Skeletal muscle satellite cell (primary cell): Measurements from ENCODE around the gene CCDC73.
"Not testable (repeated sequence)": the region's sequence is repeated elsewhere in the genome, so short reads cannot be mapped to it uniquely, and the experiment has no call there.

Experiments used
- H3K27me3 ChIP-seq: 2 replicates; pipeline ENCODE4 v1.7.0; 2013; ENCODE audit warnings: low read length; ENCODE audit not compliant: control insufficient read depth, insufficient read depth
- H3K36me3 ChIP-seq: 2 replicates; pipeline ENCODE4 v1.7.0; 2013; ENCODE audit warnings: mild to moderate bottlenecking, control low read depth, low read length; ENCODE audit not compliant: insufficient read depth
- H3K4me1 ChIP-seq: 2 replicates; pipeline ENCODE4 v1.7.0; 2013; ENCODE audit warnings: low read length; ENCODE audit not compliant: control insufficient read depth, insufficient read depth
- H3K4me2 ChIP-seq: 2 replicates; pipeline ENCODE4 v1.7.0; 2013; ENCODE audit warnings: mild to moderate bottlenecking, low read length
- H3K4me3 ChIP-seq: 2 replicates; pipeline ENCODE4 v1.7.0; 2013; ENCODE audit warnings: low read length
- H3K9ac ChIP-seq: 2 replicates; pipeline ENCODE4 v1.7.0; 2013; ENCODE audit warnings: mild to moderate bottlenecking, low read depth, low read length, moderate library complexity
- H3K9me3 ChIP-seq: replicated peaks from 2 replicates; pipeline ENCODE4 v1.7.0; 2013; ENCODE audit warnings: mild to moderate bottlenecking, control low read depth, low read length

CCDC73 gene

DNA sequence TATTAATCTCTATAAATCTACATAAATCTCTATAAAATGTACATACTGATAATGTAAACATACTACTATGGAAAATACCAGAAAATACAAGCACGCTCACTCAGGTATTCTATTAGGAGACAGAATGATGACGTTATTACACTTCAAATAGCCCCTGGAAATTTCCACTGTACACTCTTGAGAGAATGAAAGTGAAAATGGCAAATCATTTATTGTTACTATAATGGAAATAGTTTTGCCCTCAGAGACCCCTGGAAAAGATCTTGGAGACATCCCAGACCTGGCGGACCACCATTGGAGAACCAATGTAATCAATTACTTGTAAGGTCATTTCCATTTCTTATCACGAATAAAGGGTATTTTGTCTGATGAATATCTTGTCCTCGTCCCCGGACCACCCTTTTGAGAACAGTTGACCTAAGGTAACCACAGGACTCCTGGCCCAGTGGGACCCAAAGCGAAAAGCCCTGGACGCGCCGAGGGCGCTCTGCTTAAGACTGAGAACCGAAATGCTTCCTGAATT, 34.8 kb upstream of the CCDC73 start:
- Histone ChIP-seq H3K4me3 (peak overlapping the region; percentile 64), H3K4me2 (peak overlapping the region; percentile 86), H3K27me3 (peaks cover 41% of the 10 kb centered on the region), H3K4me1 (peaks cover 5% of the 10 kb centered on the region), H3K36me3 (no peaks in the 10 kb centered on the region), H3K9ac (peak overlapping the region; percentile 17), H3K9me3 (no peaks in the 10 kb centered on the region)

- Histone ChIP-seq H3K4me2 (no peak overlapping the region), H3K4me1 (peaks cover 5% of the 10 kb centered on the region), H3K9ac (no peak overlapping the region), H3K27me3 (peaks cover 28% of the 10 kb centered on the region), H3K4me3 (no peak overlapping the region), H3K36me3 (no peaks in the 10 kb centered on the region), H3K9me3 (no peaks in the 10 kb centered on the region)
These were observed 32.8 kb upstream of the CCDC73 start for GRCh38 chr11:32827276-32827675.

DNA sequence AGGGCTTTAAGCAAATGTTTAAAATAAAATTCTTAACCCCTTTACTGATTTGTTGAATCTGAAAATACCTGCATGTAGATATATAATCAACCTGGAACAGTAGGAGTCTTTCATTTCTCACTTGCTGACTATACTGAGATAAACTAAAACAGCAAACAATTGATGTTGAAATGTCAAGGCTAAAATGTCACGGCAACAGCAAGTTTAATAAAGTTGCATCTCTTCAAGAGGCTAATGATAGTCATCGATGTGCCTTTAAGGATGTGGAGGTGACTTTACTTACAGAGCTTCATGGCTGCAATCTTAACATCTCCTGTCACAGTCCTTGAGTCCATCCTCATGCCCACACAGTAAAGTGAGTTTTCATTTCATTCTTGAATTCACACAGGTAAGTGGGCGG, 31.7 kb upstream of the CCDC73 start:
- no peak overlapping the region for H3K4me2 ChIP-seq

GRCh38 chr11:32823617-32824016, 29.2 kb upstream of the CCDC73 start:
- H3K4me3 ChIP-seq, H3K9ac ChIP-seq: not testable (repeated sequence)

More for the DNA sequence above, 31.7 kb upstream of the CCDC73 start:
- Histone ChIP-seq H3K36me3 (no peaks in the 10 kb centered on the region), H3K9me3 (no peaks in the 10 kb centered on the region), H3K9ac (no peak overlapping the region), H3K27me3 (peaks cover 24% of the 10 kb centered on the region), H3K4me3 (no peak overlapping the region), H3K4me1 (peaks cover 5% of the 10 kb centered on the region)

GRCh38 chr11:32821917-32822560, 27.6 kb upstream of the CCDC73 start:
- no peak overlapping the region for H3K9ac ChIP-seq
- H3K4me1 ChIP-seq: no peaks in the 10 kb centered on the region
- H3K36me3 ChIP-seq: no peaks in the 10 kb centered on the region
- no peaks in the 10 kb centered on the region for H3K27me3 ChIP-seq
- H3K9me3 ChIP-seq: no peaks in the 10 kb centered on the region
- no peak overlapping the region for H3K4me2 ChIP-seq
- no peak overlapping the region for H3K4me3 ChIP-seq

More at GRCh38 chr11:32823617-32824016, 29.2 kb upstream of the CCDC73 start:
- H3K4me1 ChIP-seq, H3K27me3 ChIP-seq, H3K36me3 ChIP-seq, H3K9me3 ChIP-seq, H3K4me2 ChIP-seq: not testable (repeated sequence)

DNA sequence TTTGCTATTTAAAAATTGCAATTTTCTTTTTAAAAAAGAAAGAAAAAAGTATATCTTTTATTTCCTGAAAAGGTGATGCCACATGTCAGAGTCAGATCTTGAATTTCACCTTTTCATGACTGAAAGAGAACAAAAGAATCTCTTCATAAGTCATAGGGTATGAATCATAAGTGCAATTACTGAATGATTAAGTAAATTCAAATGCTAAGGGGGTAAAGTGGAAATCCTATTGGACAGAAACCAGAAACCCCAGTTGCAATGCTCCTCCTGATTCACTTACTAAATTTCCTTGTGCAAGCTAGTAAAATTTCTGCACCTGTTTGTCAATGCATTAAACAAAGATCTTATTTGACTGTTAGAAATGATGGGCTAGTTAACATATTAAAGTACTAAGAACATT, 27.1 kb upstream of the CCDC73 start:
- Histone ChIP-seq H3K4me3 (no peak overlapping the region), H3K9ac (no peak overlapping the region), H3K4me2 (no peak overlapping the region), H3K27me3 (no peaks in the 10 kb centered on the region), H3K9me3 (no peaks in the 10 kb centered on the region), H3K36me3 (no peaks in the 10 kb centered on the region), H3K4me1 (no peaks in the 10 kb centered on the region)

- H3K36me3 ChIP-seq: no peaks in the 10 kb centered on the region
- no peaks in the 10 kb centered on the region for H3K27me3 ChIP-seq
- no peak overlapping the region for H3K4me2 ChIP-seq
- H3K4me1 ChIP-seq: no peaks in the 10 kb centered on the region
- no peaks in the 10 kb centered on the region for H3K9me3 ChIP-seq
- H3K9ac ChIP-seq: no peak overlapping the region
- H3K4me3 ChIP-seq: no peak overlapping the region
These were observed 26.0 kb upstream of the CCDC73 start for GRCh38 chr11:32820497-32820896.

DNA sequence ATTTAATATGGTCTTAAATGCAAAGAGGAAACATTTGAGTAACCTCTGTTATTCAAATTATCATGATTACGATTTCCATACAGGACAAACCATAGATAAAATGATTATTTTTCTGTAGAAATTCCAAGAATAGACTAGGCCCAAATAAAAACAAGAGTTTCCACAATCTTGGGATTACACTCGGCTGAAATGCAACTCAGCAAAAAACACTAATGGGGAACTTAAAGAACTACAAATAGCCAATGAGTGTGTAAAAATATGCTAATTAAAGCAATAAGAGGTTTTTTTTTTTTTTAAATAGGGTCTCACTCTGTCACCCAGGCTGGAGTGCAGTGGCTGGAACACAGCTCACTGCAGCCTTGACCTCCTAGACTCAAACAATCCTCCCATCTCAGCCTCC, 24.7 kb upstream of the CCDC73 start:
- no peak overlapping the region for H3K9ac ChIP-seq
- H3K4me1 ChIP-seq: no peaks in the 10 kb centered on the region
- no peak overlapping the region for H3K4me3 ChIP-seq
- H3K36me3 ChIP-seq: no peaks in the 10 kb centered on the region
- H3K4me2 ChIP-seq: no peak overlapping the region
- H3K9me3 ChIP-seq: no peaks in the 10 kb centered on the region
- H3K27me3 ChIP-seq: no peaks in the 10 kb centered on the region

GRCh38 chr11:32817852-32818183, 23.4 kb upstream of the CCDC73 start:
- Histone ChIP-seq H3K36me3 (no peaks in the 10 kb centered on the region), H3K9ac (no peak overlapping the region), H3K9me3 (no peaks in the 10 kb centered on the region)

DNA sequence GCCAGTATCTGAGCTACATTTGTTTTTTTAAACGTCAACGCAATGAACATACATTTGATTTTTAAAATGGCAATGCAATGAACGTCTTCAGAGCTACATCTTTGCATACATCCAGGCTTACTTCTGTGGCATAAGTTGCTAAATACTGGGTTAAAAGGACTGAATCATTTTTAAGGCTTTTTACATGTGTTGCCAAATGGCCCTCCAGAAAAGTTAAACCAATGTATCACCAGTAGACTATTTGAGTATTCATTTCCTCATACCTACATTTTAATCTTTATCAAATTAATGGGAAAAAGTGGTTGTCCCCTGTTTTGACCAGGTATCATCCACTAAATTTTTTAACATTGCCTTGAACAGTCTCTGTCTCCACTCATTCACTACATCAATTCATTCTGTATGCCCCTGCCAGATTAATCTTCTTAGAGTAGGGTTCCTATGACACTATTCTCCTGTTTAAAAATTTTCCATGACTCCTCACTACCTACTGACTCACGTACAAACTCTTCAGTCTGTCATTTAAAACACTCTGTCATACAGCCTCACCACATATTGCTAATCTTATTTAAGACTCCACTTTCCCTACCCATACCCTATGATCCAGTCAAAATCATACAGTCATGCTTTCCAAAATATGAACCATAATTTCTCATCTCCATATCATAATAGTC, 22.9 kb upstream of the CCDC73 start:
- H3K4me2 ChIP-seq: no peak overlapping the region
- H3K36me3 ChIP-seq: no peaks in the 10 kb centered on the region
- no peak overlapping the region for H3K9ac ChIP-seq
- H3K4me3 ChIP-seq: no peak overlapping the region
- H3K4me1 ChIP-seq: no peaks in the 10 kb centered on the region
- H3K9me3 ChIP-seq: no peaks in the 10 kb centered on the region
- H3K27me3 ChIP-seq: no peaks in the 10 kb centered on the region

More at GRCh38 chr11:32817852-32818183, 23.4 kb upstream of the CCDC73 start:
- Histone ChIP-seq H3K4me3 (no peak overlapping the region), H3K4me2 (no peak overlapping the region), H3K27me3 (no peaks in the 10 kb centered on the region), H3K4me1 (no peaks in the 10 kb centered on the region)

DNA sequence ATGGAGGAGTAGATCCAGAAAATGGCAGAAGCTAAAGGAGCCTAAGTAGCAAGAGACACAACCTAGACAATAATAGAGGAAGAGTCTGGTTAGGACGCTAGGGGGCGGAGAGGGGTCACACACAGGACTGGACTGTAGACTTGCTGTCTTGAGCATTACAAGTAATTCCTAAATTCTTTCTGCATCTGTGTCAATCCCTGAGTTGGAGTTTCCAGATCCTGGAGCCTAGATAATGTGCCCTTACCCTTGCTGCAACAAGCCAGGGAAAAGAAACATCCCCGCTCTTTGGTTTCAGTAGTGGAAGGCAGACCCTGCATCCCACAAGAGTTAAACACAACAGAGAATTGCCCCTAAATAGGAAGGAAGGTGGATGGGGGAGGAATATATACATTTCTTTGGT, 14.9 kb upstream of the CCDC73 start:
- Histone ChIP-seq H3K9me3 (no peaks in the 10 kb centered on the region), H3K4me3 (no peak overlapping the region), H3K4me2 (no peak overlapping the region), H3K36me3 (no peaks in the 10 kb centered on the region), H3K27me3 (no peaks in the 10 kb centered on the region), H3K4me1 (no peaks in the 10 kb centered on the region), H3K9ac (no peak overlapping the region)

DNA sequence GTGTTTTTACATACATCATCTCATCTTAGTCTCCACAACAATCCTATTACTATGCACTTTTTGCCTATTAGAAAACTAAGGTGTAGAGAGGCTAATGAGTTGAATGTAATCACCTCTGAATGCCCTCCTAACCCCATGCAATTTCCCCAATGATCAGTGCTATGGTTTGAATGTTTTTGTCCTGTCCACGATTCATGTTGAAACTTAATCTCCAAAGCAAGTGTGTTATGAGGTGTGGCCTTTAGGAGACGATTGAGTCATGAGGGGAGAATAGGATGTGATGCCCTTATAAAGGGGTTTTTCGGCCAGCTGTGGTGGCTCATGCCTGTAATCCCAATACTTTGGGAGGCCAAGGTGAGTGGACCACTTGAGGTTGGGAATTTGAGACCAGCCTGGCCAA, 2.0 kb upstream of the CCDC73 start:
- Histone ChIP-seq H3K9me3 (no peaks in the 10 kb centered on the region), H3K36me3 (no peaks in the 10 kb centered on the region), H3K4me2 (no peak overlapping the region), H3K27me3 (peaks cover 7% of the 10 kb centered on the region), H3K4me3 (no peak overlapping the region), H3K9ac (no peak overlapping the region), H3K4me1 (no peaks in the 10 kb centered on the region)
